Eye (tissue), 1 donor: ENCODE results near the gene SPINK6.

Experiments used
- DNase-seq: peaks from one replicate; pipeline ENCODE4 v3.0.0-alpha.2; 2015

SPINK6 gene

GRCh38 chr5:148202531-148203203 is at the start of gene SPINK6:
Gene SPINK6 (plus strand): TSS chr5:148203042. CDS start chr5:148203097, 55 bp downstream.
- DNase-seq, result peak; percentile 60

- DNase-seq, result no peak
Measured at GRCh38 chr5:148156609-148157008, 46.2 kb upstream of the SPINK6 start.

- no peak for DNase-seq
Measured at GRCh38 chr5:148162038-148162437, 40.8 kb upstream of the SPINK6 start.

- DNase-seq, result no peak
Measured at GRCh38 chr5:148163345-148163744, 39.5 kb upstream of the SPINK6 start.

GRCh38 chr5:148166550-148167283 is 36.1 kb upstream of the SPINK6 start:
- DNase-seq, result no peak

GRCh38 chr5:148168246-148168645 is 34.6 kb upstream of the SPINK6 start, which contains the start of gene SPINK14:
Gene SPINK14 (plus strand): TSS chr5:148168546. CDS start chr5:148169733, 1,187 bp downstream.
- DNase-seq, result no peak

- DNase-seq, result no peak
Measured at GRCh38 chr5:148172377-148172776, 30.5 kb upstream of the SPINK6 start.

- no peak for DNase-seq
Measured at GRCh38 chr5:148176480-148176879, 26.4 kb upstream of the SPINK6 start.

- DNase-seq, result no peak
Measured at GRCh38 chr5:148177207-148177606, 25.6 kb upstream of the SPINK6 start.

- peak; percentile 75 for DNase-seq
Measured at GRCh38 chr5:148179234-148179824, 23.5 kb upstream of the SPINK6 start.

- no peak for DNase-seq
Measured at GRCh38 chr5:148186248-148187003, 16.4 kb upstream of the SPINK6 start.

GRCh38 chr5:148191010-148191409 is 11.8 kb upstream of the SPINK6 start:
- DNase-seq, result no peak

- no peak for DNase-seq
Measured at GRCh38 chr5:148193202-148193601, 9.6 kb upstream of the SPINK6 start.

GRCh38 chr5:148201151-148201550 is 1.7 kb upstream of the SPINK6 start:
- DNase-seq, result no peak

- no peak for DNase-seq
Measured at GRCh38 chr5:148205044-148205806, 2.4 kb downstream of the SPINK6 start.

- DNase-seq, result no peak
Measured at GRCh38 chr5:148205865-148206264, 3.0 kb downstream of the SPINK6 start.

- DNase-seq, result no peak
Measured at GRCh38 chr5:148206620-148207019, 3.8 kb downstream of the SPINK6 start.

GRCh38 chr5:148208226-148208625 is 5.4 kb downstream of the SPINK6 start:
- DNase-seq, result no peak

- no peak for DNase-seq
Measured at GRCh38 chr5:148209151-148209770, 6.4 kb downstream of the SPINK6 start.

- no peak for DNase-seq
Measured at GRCh38 chr5:148214665-148215185, 11.9 kb downstream of the SPINK6 start.

GRCh38 chr5:148221508-148221907 is 18.7 kb downstream of the SPINK6 start:
- no peak for DNase-seq
